Mucosa of rectum (tissue), 2 donors: ENCODE results near the gene FMO5.
"Not testable (repeated sequence)": the region's sequence is repeated elsewhere in the genome, so short reads cannot be mapped to it uniquely, and the experiment has no call there.

Source experiments
- H3K27ac ChIP-seq, 2 donors: one replicate each; pipeline ENCODE4 v1.7.0; 2013; ENCODE audit warnings: inconsistent platforms in 2 of 2, low read depth in 2 of 2, low read length in 2 of 2
- H3K27me3 ChIP-seq, 2 donors: one replicate each; pipeline ENCODE4 v1.7.0; 2013; ENCODE audit warnings: low read length in 2 of 2; ENCODE audit not compliant: control insufficient read depth in 2 of 2, insufficient read depth in 2 of 2
- H3K36me3 ChIP-seq, 2 donors: one replicate each; pipeline ENCODE4 v1.7.0; 2013; ENCODE audit warnings: low read length in 2 of 2; ENCODE audit not compliant: control insufficient read depth in 2 of 2, insufficient read depth in 2 of 2
- H3K4me1 ChIP-seq, 2 donors: one replicate each; pipeline ENCODE4 v1.7.0; 2013; ENCODE audit warnings: low read length in 2 of 2, mild to moderate bottlenecking in 1 of 2; ENCODE audit not compliant: control insufficient read depth in 2 of 2, insufficient read depth in 2 of 2
- H3K4me3 ChIP-seq, 2 donors: one replicate each; pipeline ENCODE4 v1.7.0; 2013; ENCODE audit warnings: low read length in 2 of 2
- H3K9ac ChIP-seq, 2 donors: one replicate each; pipeline ENCODE4 v1.7.0; 2013; ENCODE audit warnings: low read length in 2 of 2, low read depth in 1 of 2, mild to moderate bottlenecking in 1 of 2
- H3K9me3 ChIP-seq, 2 donors: one replicate each; pipeline ENCODE4 v1.7.0; 2013; ENCODE audit warnings: low read length in 2 of 2; ENCODE audit not compliant: control insufficient read depth in 2 of 2
- donor health status: healthy.
- donor health status: Normal muscosa, but diverticular disease.

Gene FMO5

GRCh38 chr1:147209825-147210821 is 15.0 kb downstream of the FMO5 start:
- Histone ChIP-seq H3K4me3 (no peak overlapping the region), H3K9ac (no peak overlapping the region), H3K27me3 (no peaks in the 10 kb centered on the region), H3K36me3 (peaks cover 19 to 27% of the 10 kb centered on the region in 2 donors), H3K4me1 (peaks cover 0 to 5% of the 10 kb centered on the region in 2 donors), H3K27ac (no peak overlapping the region), H3K9me3 (no peaks in the 10 kb centered on the region)

DNA sequence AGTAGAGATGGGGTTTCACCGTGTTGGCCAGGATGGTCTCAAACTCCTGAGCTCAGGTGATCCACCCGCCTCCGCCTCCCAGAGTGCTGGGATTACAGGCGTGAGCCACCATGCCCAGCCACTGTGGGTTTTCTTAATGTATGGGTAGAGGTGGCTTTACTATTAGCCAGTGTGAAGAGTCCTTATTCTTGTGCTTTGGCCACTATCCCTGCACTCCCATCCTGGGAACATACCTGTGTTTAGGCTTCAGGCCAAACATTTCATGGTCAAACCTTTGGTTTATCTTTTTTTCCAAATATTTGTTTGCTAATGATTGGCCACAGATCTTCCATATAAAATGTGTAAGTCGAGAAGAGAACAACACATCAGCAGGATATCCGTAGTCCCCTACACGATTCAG is 16.5 kb downstream of the FMO5 start:
- no peak overlapping the region for H3K9ac ChIP-seq
- H3K9me3 ChIP-seq: no peaks in the 10 kb centered on the region
- H3K4me3 ChIP-seq: no peak overlapping the region
- no peaks in the 10 kb centered on the region for H3K27me3 ChIP-seq
- H3K27ac ChIP-seq: no peak overlapping the region
- peaks cover 31 to 39% of the 10 kb centered on the region in 2 donors for H3K36me3 ChIP-seq
- H3K4me1 ChIP-seq: no peaks in the 10 kb centered on the region

- H3K27me3 ChIP-seq: no peaks in the 10 kb centered on the region
- H3K36me3 ChIP-seq: peaks cover 31 to 34% of the 10 kb centered on the region in 2 donors
- no peaks in the 10 kb centered on the region for H3K4me1 ChIP-seq
- no peak overlapping the region for H3K4me3 ChIP-seq
- H3K9ac ChIP-seq: no peak overlapping the region
- no peaks in the 10 kb centered on the region for H3K9me3 ChIP-seq
- no peak overlapping the region for H3K27ac ChIP-seq
Measured at GRCh38 chr1:147207192-147207591, 17.9 kb downstream of the FMO5 start.

DNA sequence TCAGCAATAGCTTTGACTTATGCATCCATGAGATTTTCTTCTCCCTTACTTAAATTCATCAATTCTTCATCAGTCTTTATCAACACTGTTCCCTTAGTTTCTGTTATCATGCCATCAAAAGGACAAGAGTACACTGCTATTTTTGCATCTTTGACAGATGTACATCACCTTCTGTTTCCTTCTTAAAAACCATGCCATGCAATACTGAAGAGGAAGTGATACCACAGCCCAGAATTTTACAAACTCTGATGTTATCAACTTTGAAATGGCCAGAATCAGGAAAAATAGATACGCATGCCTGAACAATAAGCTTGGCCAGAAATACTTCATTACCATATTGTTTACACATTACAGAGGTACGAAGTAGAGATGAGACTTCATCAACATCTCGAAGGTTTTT is 21.1 kb downstream of the FMO5 start:
- no peaks in the 10 kb centered on the region for H3K4me1 ChIP-seq
- no peak overlapping the region for H3K27ac ChIP-seq
- H3K9me3 ChIP-seq: no peaks in the 10 kb centered on the region
- H3K36me3 ChIP-seq: peaks cover 26 to 32% of the 10 kb centered on the region in 2 donors
- H3K4me3 ChIP-seq: no peak overlapping the region
- no peak overlapping the region for H3K9ac ChIP-seq
- H3K27me3 ChIP-seq: no peaks in the 10 kb centered on the region

- Histone ChIP-seq H3K4me1 (no peaks in the 10 kb centered on the region), H3K4me3 (no peak overlapping the region), H3K27ac (no peak overlapping the region), H3K27me3 (no peaks in the 10 kb centered on the region), H3K36me3 (peaks cover 17 to 29% of the 10 kb centered on the region in 2 donors), H3K9me3 (no peaks in the 10 kb centered on the region), H3K9ac (no peak overlapping the region)
Measured at GRCh38 chr1:147202576-147202975, 22.6 kb downstream of the FMO5 start.

- no peaks in the 10 kb centered on the region for H3K4me1 ChIP-seq
- no peak overlapping the region for H3K9ac ChIP-seq
- peaks cover 15 to 26% of the 10 kb centered on the region in 2 donors for H3K36me3 ChIP-seq
- no peaks in the 10 kb centered on the region for H3K27me3 ChIP-seq
- no peak overlapping the region for H3K4me3 ChIP-seq
- no peaks in the 10 kb centered on the region for H3K9me3 ChIP-seq
- H3K27ac ChIP-seq: no peak overlapping the region
Measured at GRCh38 chr1:147201786-147202185, 23.4 kb downstream of the FMO5 start.

- no peak overlapping the region for H3K27ac ChIP-seq
- no peaks in the 10 kb centered on the region for H3K27me3 ChIP-seq
- no peak overlapping the region for H3K9ac ChIP-seq
- no peaks in the 10 kb centered on the region for H3K4me1 ChIP-seq
- H3K36me3 ChIP-seq: peaks cover 15 to 26% of the 10 kb centered on the region in 2 donors
- H3K4me3 ChIP-seq: no peak overlapping the region
- no peaks in the 10 kb centered on the region for H3K9me3 ChIP-seq
Measured at GRCh38 chr1:147201276-147201675, 23.9 kb downstream of the FMO5 start.

GRCh38 chr1:147197324-147197723 is 27.8 kb downstream of the FMO5 start:
- not testable (repeated sequence) for H3K36me3 ChIP-seq, H3K27ac ChIP-seq, H3K4me1 ChIP-seq, H3K9ac ChIP-seq, H3K4me3 ChIP-seq, H3K9me3 ChIP-seq, H3K27me3 ChIP-seq

- Histone ChIP-seq H3K9me3 (no peaks in the 10 kb centered on the region), H3K9ac (no peak overlapping the region), H3K4me3 (no peak overlapping the region), H3K27ac (no peak overlapping the region), H3K27me3 (no peaks in the 10 kb centered on the region), H3K36me3 (peaks cover 0 to 12% of the 10 kb centered on the region in 2 donors), H3K4me1 (no peaks in the 10 kb centered on the region)
Measured at GRCh38 chr1:147189514-147189913, 35.6 kb downstream of the FMO5 start.

DNA sequence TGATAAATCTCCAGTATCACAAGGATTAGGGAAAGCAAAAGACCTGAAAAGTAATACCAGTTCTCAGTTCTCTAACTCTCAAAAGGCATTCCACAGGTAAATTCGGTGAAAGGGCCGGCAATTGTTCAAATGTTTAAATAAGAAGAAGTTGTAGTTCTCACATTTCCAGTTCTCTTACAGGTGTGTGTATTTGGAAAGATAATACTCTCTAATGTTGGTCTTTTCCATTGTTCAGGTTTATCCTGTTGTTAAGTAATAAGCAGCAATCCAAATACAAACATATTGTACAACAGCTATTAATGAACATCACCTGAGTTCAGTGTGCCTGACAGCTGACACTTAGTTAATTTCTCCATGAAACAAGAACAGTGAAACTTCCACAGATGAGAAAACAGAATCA is 39.7 kb downstream of the FMO5 start:
- no peak overlapping the region for H3K4me3 ChIP-seq
- no peaks in the 10 kb centered on the region for H3K27me3 ChIP-seq
- no peaks in the 10 kb centered on the region for H3K9me3 ChIP-seq
- no peak overlapping the region for H3K27ac ChIP-seq
- H3K4me1 ChIP-seq: no peaks in the 10 kb centered on the region
- H3K9ac ChIP-seq: no peak overlapping the region
- H3K36me3 ChIP-seq: peaks cover 0 to 12% of the 10 kb centered on the region in 2 donors
